HepG2 (cell line): ENCODE results near the gene ZNF189. TPM values are rescaled to one million over a fixed set of nuclear protein-coding genes. Genes with fewer than 3 reads are reported as not detected.

Experiments
- CC2D1A ChIP-seq: sonication (generic); formaldehyde crosslinking; IDR thresholded peaks from 2 replicates; pipeline ENCODE4 v1.8.1; 2023; ENCODE audit warnings: mild to moderate bottlenecking, missing genetic modification reagents
- HNF1B ChIP-seq: sonication (generic); formaldehyde crosslinking; IDR thresholded peaks from 2 replicates; pipeline ENCODE4 v1.5.1; 2020; ENCODE audit warnings: mild to moderate bottlenecking, moderate library complexity, missing genetic modification reagents
- MAFF ChIP-seq: IDR thresholded peaks from 2 replicates; pipeline ENCODE4 v1.6.1; 2011; ENCODE audit warnings: low read depth, low read length, improper control_type of control experiment
- MEIS2 ChIP-seq: sonication (generic); formaldehyde crosslinking; IDR thresholded peaks from 2 replicates; pipeline ENCODE4 v1.9.0; 2021; ENCODE audit warnings: mild to moderate bottlenecking, missing genetic modification reagents
- MLX ChIP-seq: IDR thresholded peaks from 2 replicates; pipeline ENCODE4 v1.6.1; 2016
- RAD51 ChIP-seq: fragments of 450-650 bp; IDR thresholded peaks from 2 replicates; pipeline ENCODE4 v1.6.1; 2016; ENCODE audit warnings: borderline replicate concordance
- RBM22 ChIP-seq: fragments of 200-400 bp; formaldehyde crosslinking; optimal IDR thresholded peaks from 2 replicates; pipeline ENCODE3; 2017; ENCODE audit warnings: mild to moderate bottlenecking, low read length, moderate library complexity
- RXRB ChIP-seq: IDR thresholded peaks from 2 replicates; pipeline ENCODE4 v1.6.1; 2016; ENCODE audit warnings: borderline replicate concordance, missing genetic modification reagents, missing compliant biosample characterization
- SNRNP70 ChIP-seq: fragments of 200-400 bp; formaldehyde crosslinking; IDR thresholded peaks from 2 replicates; pipeline ENCODE4 v1.6.1; 2017; ENCODE audit warnings: mild to moderate bottlenecking, low read depth, low read length, moderate library complexity
- TFDP1 ChIP-seq: IDR thresholded peaks from 2 replicates; pipeline ENCODE4 v1.6.1; 2016; ENCODE audit warnings: missing compliant biosample characterization, missing genetic modification reagents, borderline replicate concordance
- THAP11 ChIP-seq: IDR thresholded peaks from 2 replicates; pipeline ENCODE4 v1.6.1; 2016; ENCODE audit warnings: missing biosample characterization, missing genetic modification reagents
- YEATS2 ChIP-seq: sonication (generic); formaldehyde crosslinking; IDR thresholded peaks from 2 replicates; pipeline ENCODE4 v1.4.0; 2020; ENCODE audit warnings: missing genetic modification reagents, borderline replicate concordance
- ZHX1 ChIP-seq: sonication (generic); formaldehyde crosslinking; IDR thresholded peaks from 2 replicates; pipeline ENCODE4 v1.8.1; 2022; ENCODE audit warnings: low read depth, mild to moderate bottlenecking, missing genetic modification reagents
- ZIK1 ChIP-seq: sonication (generic); formaldehyde crosslinking; IDR thresholded peaks from 2 replicates; pipeline ENCODE4 v1.5.0; 2020; ENCODE audit warnings: mild to moderate bottlenecking, low read depth, missing genetic modification reagents, borderline replicate concordance
- ZNF432 ChIP-seq: sonication (generic); formaldehyde crosslinking; IDR thresholded peaks from 2 replicates; pipeline ENCODE4 v1.5.0; 2020; ENCODE audit warnings: missing genetic modification reagents, mild to moderate bottlenecking, borderline replicate concordance
- ZNF451 ChIP-seq: sonication (generic); formaldehyde crosslinking; IDR thresholded peaks from 2 replicates; pipeline ENCODE4 v1.5.0; 2020; ENCODE audit warnings: mild to moderate bottlenecking, missing genetic modification reagents
- ZNF547 ChIP-seq: sonication (generic); formaldehyde crosslinking; IDR thresholded peaks from 2 replicates; pipeline ENCODE4 v1.5.1; 2020; ENCODE audit warnings: mild to moderate bottlenecking, missing genetic modification reagents
- ZNF614 ChIP-seq: IDR thresholded peaks from 2 replicates; pipeline ENCODE4 v1.6.1; 2018; ENCODE audit warnings: missing biosample characterization, missing genetic modification reagents, inconsistent platforms, borderline replicate concordance
- ZNF75D ChIP-seq: sonication (generic); formaldehyde crosslinking; IDR thresholded peaks from 2 replicates; pipeline ENCODE4 v1.8.1; 2023; ENCODE audit warnings: missing genetic modification reagents, mild to moderate bottlenecking, borderline replicate concordance
- ZNF816 ChIP-seq: sonication (generic); formaldehyde crosslinking; IDR thresholded peaks from 2 replicates; pipeline ENCODE4 v1.8.0; 2022; ENCODE audit warnings: missing genetic modification reagents, mild to moderate bottlenecking, borderline replicate concordance
- ZNF83 ChIP-seq: sonication (generic); formaldehyde crosslinking; IDR thresholded peaks from 2 replicates; pipeline ENCODE4 v1.4.0; 2020; ENCODE audit warnings: missing genetic modification reagents, mild to moderate bottlenecking, borderline replicate concordance
- ZNF839 ChIP-seq: sonication (generic); formaldehyde crosslinking; IDR thresholded peaks from 2 replicates; pipeline ENCODE4 v1.4.0; 2020; ENCODE audit warnings: missing genetic modification reagents, mild to moderate bottlenecking, borderline replicate concordance
- ZSCAN30 ChIP-seq: sonication (generic); formaldehyde crosslinking; IDR thresholded peaks from 2 replicates; pipeline ENCODE4 v1.5.0; 2020; ENCODE audit warnings: mild to moderate bottlenecking, missing genetic modification reagents
- ZUFSP ChIP-seq: sonication (generic); formaldehyde crosslinking; IDR thresholded peaks from 2 replicates; pipeline ENCODE4 v1.9.0; 2021; ENCODE audit warnings: missing genetic modification reagents, mild to moderate bottlenecking, borderline replicate concordance
- polyA plus RNA-seq, 8 experiments: library from polyadenylated mRNA; depleted of rRNA in 3 of 8; stranded (reverse) in 7 of 8; unstranded in 1 of 8; fragments of >200 nt; fragmentation: Illumina TruSeq in 4 of 8; extraction: Trizol in 4 of 8; gene quantifications; 2 replicates each; pipeline versions ENCODE4 v1.2.1 to v1.2.3, GENCODE V29; 2011 to 2016; ENCODE audit warnings: low read depth in 4 of 8, missing spikeins in 1 of 8, mixed read lengths in 1 of 8; ENCODE audit not compliant: insufficient read depth in 1 of 8
- total RNA-seq, 5 experiments: library from RNA; depleted of rRNA; stranded (reverse); fragments of >200 nt; fragmentation: Illumina TruSeq; extraction: Trizol; gene quantifications; 2 replicates each; pipeline ENCODE4 v1.2.3, GENCODE V29; 2016; ENCODE audit warnings: low read depth in 1 of 5

The ZNF189 gene
- total and polyA plus RNA-seq, 2 of the 13 experiments (the other 11 are each of a cell fraction or from before 2014, with no cell fraction given): 8.4 to 50.0 TPM

GRCh38 chr9:101457003-101457402 is 58.4 kb downstream of the ZNF189 start (continued):
- TF ChIP-seq ZNF83 (no peak), MAFF (no peak), TFDP1 (CRISPR knock-in tag) (no peak), ZNF839 (CRISPR knock-in tag) (no peak), ZHX1 (CRISPR knock-in tag) (no peak), ZNF816 (CRISPR knock-in tag) (no peak), ZNF75D (CRISPR knock-in tag) (no peak), RAD51 (no peak), ZNF451 (CRISPR knock-in tag) (no peak), ZNF614 (CRISPR knock-in tag) (no peak), ZNF547 (CRISPR knock-in tag) (no peak), ZNF432 (CRISPR knock-in tag) (no peak), ZSCAN30 (CRISPR knock-in tag) (no peak), ZUFSP (no peak), MLX (CRISPR knock-in tag) (no peak), MEIS2 (no peak), RXRB (CRISPR knock-in tag) (peak; percentile 56; the same call in 1 of the 2 replicates), YEATS2 (CRISPR knock-in tag) (no peak), THAP11 (peak; percentile 72), SNRNP70 (no peak), HNF1B (no peak), ZIK1 (no peak), CC2D1A (CRISPR knock-in tag) (no peak), RBM22 (no peak)
